Measurements from ENCODE around the gene GALNT18. TPM values are rescaled to one million over a fixed set of nuclear protein-coding genes. Genes with fewer than 3 reads are reported as not detected.

GALNT18 gene
- polyA plus RNA-seq, 1 donor from 2014 or later: 7.6 TPM

- H3K27ac ChIP-seq (ENCODE audit: low read length): no peak overlapping the region
- H3K9me2 ChIP-seq (ENCODE audit: insufficient read depth, low read length): no peaks in the 10 kb centered on the region
- H3K4me2 ChIP-seq (ENCODE audit: low read length): no peak overlapping the region
- no peak overlapping the region for H3K9ac ChIP-seq (ENCODE audit: low read length)
- no peaks in the 10 kb centered on the region for H3K9me3 ChIP-seq (ENCODE audit: low read length)
- no peaks in the 10 kb centered on the region for H3K36me3 ChIP-seq (ENCODE audit: insufficient read depth, low read length)
- no peak for TF ChIP-seq POLR2AphosphoS5 (IDR thresholded peaks at IDR 0.05)
- no peaks in the 10 kb centered on the region for H3K79me2 ChIP-seq (replicated peaks; ENCODE audit: insufficient read depth, low read length)
- no peaks in the 10 kb centered on the region for H4K20me1 ChIP-seq (ENCODE audit: insufficient read depth)
- H2AFZ ChIP-seq (ENCODE audit: low read depth, low read length): no peak overlapping the region
- no peak overlapping the region for H3K4me3 ChIP-seq (ENCODE audit: low read length)
- no peaks in the 10 kb centered on the region for H3F3A ChIP-seq (ENCODE audit: insufficient read depth, low read length, poor library complexity, severe bottlenecking)
- no peaks in the 10 kb centered on the region for H3K27me3 ChIP-seq (ENCODE audit: insufficient read depth, low read depth, low read length)
Observed at GRCh38 chr11:11478687-11479086, 143.1 kb downstream of the GALNT18 start.

- Histone ChIP-seq H3K9me2 (ENCODE audit: insufficient read depth, low read length) (no peaks in the 10 kb centered on the region), H3F3A (ENCODE audit: insufficient read depth, low read length, poor library complexity, severe bottlenecking) (no peaks in the 10 kb centered on the region), H3K9ac (ENCODE audit: low read length) (no peak overlapping the region), H3K9me3 (ENCODE audit: low read length) (no peaks in the 10 kb centered on the region), H2AFZ (ENCODE audit: low read depth, low read length) (no peak overlapping the region), H3K27ac (ENCODE audit: low read length) (no peak overlapping the region), H3K27me3 (ENCODE audit: insufficient read depth, low read depth, low read length) (no peaks in the 10 kb centered on the region), H3K36me3 (ENCODE audit: insufficient read depth, low read length) (no peaks in the 10 kb centered on the region), H3K4me2 (ENCODE audit: low read length) (no peak overlapping the region), H4K20me1 (ENCODE audit: insufficient read depth) (no peaks in the 10 kb centered on the region), H3K4me3 (ENCODE audit: low read length) (no peak overlapping the region), H3K79me2 (replicated peaks; ENCODE audit: insufficient read depth, low read length) (no peaks in the 10 kb centered on the region)
- TF ChIP-seq POLR2AphosphoS5 (IDR thresholded peaks at IDR 0.05): no peak
- no peak for TF ChIP-seq REST (IDR thresholded peaks at IDR 0.05; ENCODE audit: borderline replicate concordance)
- no peak for TF ChIP-seq EP300 (conservative IDR thresholded peaks at IDR 0.05; ENCODE audit: poor library complexity, severe bottlenecking)
- TF ChIP-seq TAF1 (IDR thresholded peaks at IDR 0.05; ENCODE audit: low read depth): no peak
- TF ChIP-seq CTCF (IDR thresholded peaks at IDR 0.05; ENCODE audit: poor library complexity, severe bottlenecking): no peak
Observed at GRCh38 chr11:11477695-11478420, 143.9 kb downstream of the GALNT18 start.

- Histone ChIP-seq H3K9ac (ENCODE audit: low read length) (no peak overlapping the region), H3K79me2 (replicated peaks; ENCODE audit: insufficient read depth, low read length) (no peaks in the 10 kb centered on the region), H2AFZ (ENCODE audit: low read depth, low read length) (no peak overlapping the region), H3K27ac (ENCODE audit: low read length) (no peak overlapping the region), H3K4me3 (ENCODE audit: low read length) (no peak overlapping the region), H3K9me2 (ENCODE audit: insufficient read depth, low read length) (no peaks in the 10 kb centered on the region), H3K27me3 (ENCODE audit: insufficient read depth, low read depth, low read length) (no peaks in the 10 kb centered on the region), H3K4me2 (ENCODE audit: low read length) (no peak overlapping the region), H3K9me3 (ENCODE audit: low read length) (no peaks in the 10 kb centered on the region), H3K36me3 (ENCODE audit: insufficient read depth, low read length) (no peaks in the 10 kb centered on the region), H3F3A (ENCODE audit: insufficient read depth, low read length, poor library complexity, severe bottlenecking) (no peaks in the 10 kb centered on the region), H4K20me1 (ENCODE audit: insufficient read depth) (no peaks in the 10 kb centered on the region)
- TF ChIP-seq SMC3 (conservative IDR thresholded peaks at IDR 0.05; ENCODE audit: poor library complexity) (no peak), TAF1 (IDR thresholded peaks at IDR 0.05; ENCODE audit: low read depth) (no peak), EP300 (conservative IDR thresholded peaks at IDR 0.05; ENCODE audit: poor library complexity, severe bottlenecking) (no peak)
Observed at GRCh38 chr11:11476971-11477645, 144.7 kb downstream of the GALNT18 start.

Data from neural cell (in vitro differentiated cells).